RWPE2 (cell line): ENCODE results near the gene SOS1.

Experiments used
- ATAC-seq: fragments of 200-7000 bp; cut with Tn5 transposase; 3 replicates; pipeline ENCODE4 v1.9.1; 2021; ENCODE audit warnings: low read depth
- DNase-seq: peaks from one replicate; pipeline ENCODE4 v3.0.0-alpha.2; 2020; ENCODE audit warnings: low spot score
- H3K27ac ChIP-seq: fragments of 450-650 bp; 2 replicates; pipeline ENCODE4 v1.5.1; 2017; ENCODE audit warnings: mild to moderate bottlenecking; ENCODE audit not compliant: poor library complexity, severe bottlenecking
- H3K27me3 ChIP-seq: fragments of 250-450 bp; sonication (Bioruptor Pico); 2 replicates; pipeline ENCODE4 v1.5.1; 2021; ENCODE audit warnings: mild to moderate bottlenecking, moderate library complexity; ENCODE audit not compliant: insufficient read depth, poor library complexity, severe bottlenecking
- H3K36me3 ChIP-seq: fragments of 250-450 bp; sonication (Bioruptor Pico); 2 replicates; pipeline ENCODE4 v1.5.1; 2020; ENCODE audit warnings: low read depth, mild to moderate bottlenecking, moderate library complexity
- H3K4me1 ChIP-seq: fragments of 250-450 bp; sonication (Bioruptor Pico); 2 replicates; pipeline ENCODE4 v1.5.1; 2021; ENCODE audit warnings: mild to moderate bottlenecking, moderate library complexity; ENCODE audit not compliant: insufficient read depth, poor library complexity, severe bottlenecking
- H3K4me3 ChIP-seq: fragments of 250-450 bp; sonication (Bioruptor Pico); 2 replicates; pipeline ENCODE4 v1.5.1; 2021; ENCODE audit warnings: mild to moderate bottlenecking, moderate library complexity; ENCODE audit not compliant: severe bottlenecking
- H3K9me3 ChIP-seq: fragments of 250-450 bp; sonication (Bioruptor Pico); 2 replicates; pipeline ENCODE4 v1.5.1; 2021; ENCODE audit warnings: mild to moderate bottlenecking, moderate library complexity; ENCODE audit not compliant: severe bottlenecking
- CTCF ChIP-seq: fragments of 450-650 bp; IDR thresholded peaks from one replicate; pipeline ENCODE4 v1.5.1; 2017; ENCODE audit warnings: mild to moderate bottlenecking, moderate library complexity; ENCODE audit not compliant: poor library complexity, severe bottlenecking

SOS1 gene

GRCh38 chr2:39000552-39000951 is 120.3 kb downstream of the SOS1 start:
- H3K27ac ChIP-seq, result no peak overlapping the region
- H3K27me3 ChIP-seq, result no peaks in the 10 kb centered on the region
- no peak for TF ChIP-seq CTCF
- H3K4me3 ChIP-seq, result no peak overlapping the region
- H3K9me3 ChIP-seq, result no peaks in the 10 kb centered on the region
- no peak for DNase-seq
- ATAC-seq, result no peak
- peaks cover 3% of the 10 kb centered on the region for H3K4me1 ChIP-seq
- H3K36me3 ChIP-seq, result peaks cover 36% of the 10 kb centered on the region

- H3K27ac ChIP-seq, result no peak overlapping the region
- ATAC-seq, result peak; percentile 92
- TF ChIP-seq CTCF, result no peak
- no peaks in the 10 kb centered on the region for H3K9me3 ChIP-seq
- peaks cover 47% of the 10 kb centered on the region for H3K36me3 ChIP-seq
- no peaks in the 10 kb centered on the region for H3K27me3 ChIP-seq
- no peak overlapping the region for H3K4me3 ChIP-seq
- DNase-seq, result no peak
- peaks cover 3% of the 10 kb centered on the region for H3K4me1 ChIP-seq
Observed at GRCh38 chr2:38997781-38998180, 123.1 kb downstream of the SOS1 start.

DNA sequence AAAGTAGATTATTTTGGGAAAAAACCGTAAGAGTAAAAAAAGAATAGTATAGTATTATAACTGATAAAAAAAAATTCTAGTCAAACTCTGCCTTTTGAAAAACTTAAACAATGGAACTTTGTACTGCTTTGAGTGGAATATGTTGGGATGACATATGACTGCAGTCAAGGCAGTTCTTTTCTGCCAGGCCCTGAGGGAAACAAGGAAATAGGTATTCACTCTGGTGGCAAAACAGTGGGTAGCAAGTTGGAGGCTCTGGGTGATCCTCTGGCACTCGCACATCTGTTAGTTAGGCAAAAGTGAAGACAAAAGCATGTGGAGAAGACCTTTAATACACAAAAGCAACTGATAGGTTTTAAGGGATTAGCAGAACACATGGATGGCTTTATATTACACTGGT is 129.0 kb downstream of the SOS1 start:
- H3K4me1 ChIP-seq, result no peaks in the 10 kb centered on the region
- H3K27ac ChIP-seq, result no peak overlapping the region
- TF ChIP-seq CTCF, result no peak
- H3K4me3 ChIP-seq, result no peak overlapping the region
- H3K27me3 ChIP-seq, result no peaks in the 10 kb centered on the region
- DNase-seq (no peak), ATAC-seq (no peak)
- peaks cover 67% of the 10 kb centered on the region for H3K36me3 ChIP-seq
- H3K9me3 ChIP-seq, result no peaks in the 10 kb centered on the region

DNA sequence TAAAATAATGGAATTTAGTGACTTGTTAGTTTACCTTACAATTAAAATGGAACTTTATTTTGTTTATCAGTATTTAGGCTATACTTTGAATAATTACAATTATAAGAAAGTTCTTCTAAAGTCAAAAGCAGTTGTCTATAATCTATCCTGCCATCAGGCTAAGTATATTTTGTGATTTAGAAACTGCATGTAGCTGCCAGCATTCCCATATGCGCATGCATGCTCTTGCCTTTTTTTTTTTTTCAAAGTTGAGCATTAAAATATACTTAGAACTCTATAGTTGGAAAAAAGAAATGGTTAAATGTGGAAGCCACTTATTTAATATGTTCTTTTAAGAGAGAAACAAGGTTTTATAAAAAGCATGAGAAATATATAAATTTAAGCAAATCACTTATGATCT is 132.1 kb downstream of the SOS1 start:
- Histone ChIP-seq H3K27me3 (no peaks in the 10 kb centered on the region), H3K36me3 (peaks cover 41% of the 10 kb centered on the region), H3K4me1 (no peaks in the 10 kb centered on the region), H3K9me3 (no peaks in the 10 kb centered on the region), H3K27ac (no peak overlapping the region), H3K4me3 (no peak overlapping the region)
- DNase-seq (no peak), ATAC-seq (no peak)
- no peak for TF ChIP-seq CTCF

DNA sequence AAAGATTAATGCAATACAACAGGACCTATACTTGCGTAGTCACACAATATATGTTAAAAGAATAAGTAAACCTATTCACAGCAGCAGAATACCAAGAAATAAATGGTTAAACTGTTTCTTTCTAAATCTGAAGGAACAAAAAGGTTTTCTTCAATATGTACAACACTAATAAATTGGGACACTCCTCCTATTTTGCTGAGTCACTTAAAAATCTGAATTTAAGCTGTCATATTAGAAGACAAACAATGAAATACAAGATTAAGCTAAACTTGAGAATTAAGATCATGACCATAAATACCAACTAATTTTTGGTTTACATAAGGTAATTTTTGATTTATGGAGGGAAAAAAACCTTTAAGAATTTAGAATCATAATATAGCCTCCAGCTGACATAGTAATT is 138.4 kb downstream of the SOS1 start:
- Histone ChIP-seq H3K4me1 (no peaks in the 10 kb centered on the region), H3K9me3 (no peaks in the 10 kb centered on the region), H3K36me3 (peaks cover 12% of the 10 kb centered on the region), H3K4me3 (no peak overlapping the region), H3K27ac (no peak overlapping the region), H3K27me3 (no peaks in the 10 kb centered on the region)
- ATAC-seq (no peak), DNase-seq (no peak)
- no peak for TF ChIP-seq CTCF
